Myocyte (in vitro differentiated cells): ENCODE data around the gene MYO5C. TPM values are rescaled to one million over a fixed set of nuclear protein-coding genes. Genes with fewer than 3 reads are reported as not detected.
"Not testable (repeated sequence)": the region's sequence is repeated elsewhere in the genome, so short reads cannot be mapped to it uniquely, and the experiment has no call there.

Experiments
- DNase-seq: peaks from one replicate; pipeline ENCODE4 v3.0.0-alpha.2; 2012; ENCODE audit warnings: low read depth
- total RNA-seq: library from RNA; depleted of rRNA; stranded (reverse); fragments of >200 nt; gene quantifications from 2 replicates; pipeline ENCODE4 v1.2.3, GENCODE V29; 2014

The MYO5C gene
- total RNA-seq, 1 donor from 2014 or later: 0.64 TPM

DNA sequence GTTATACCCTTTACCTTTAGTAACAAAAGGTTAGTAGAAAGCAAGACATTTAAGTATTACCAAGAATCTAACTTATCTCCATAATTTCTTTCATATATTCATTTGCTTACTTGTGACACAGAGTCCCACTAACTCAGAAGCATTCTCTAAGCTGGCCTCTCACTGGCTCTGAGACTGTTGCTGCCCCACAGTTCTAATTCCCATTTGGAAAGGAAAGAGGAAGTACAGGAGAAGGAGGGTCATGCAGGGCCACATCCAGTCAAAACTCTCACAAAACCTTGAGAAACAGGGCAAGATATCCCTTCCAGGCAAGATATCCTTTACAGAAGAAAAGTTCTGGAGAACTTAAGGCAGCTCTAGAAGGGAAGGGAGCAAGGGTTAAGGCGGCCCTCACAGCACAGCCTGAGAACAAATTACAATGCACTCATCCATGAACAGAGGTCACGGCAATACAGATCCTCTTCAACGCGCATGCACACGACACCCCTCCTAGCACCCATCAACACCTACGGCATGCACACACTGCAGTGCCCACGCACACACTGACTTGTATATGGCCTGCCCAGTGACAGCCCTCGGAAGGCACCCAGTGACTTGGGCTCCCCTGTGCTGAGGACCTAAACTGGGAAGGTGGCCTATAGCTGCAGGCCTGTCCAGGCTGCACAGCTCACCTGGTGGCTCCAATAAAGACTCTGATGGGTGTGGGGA is 13.0 kb upstream of the MYO5C start:
- DNase-seq: no peak

DNA sequence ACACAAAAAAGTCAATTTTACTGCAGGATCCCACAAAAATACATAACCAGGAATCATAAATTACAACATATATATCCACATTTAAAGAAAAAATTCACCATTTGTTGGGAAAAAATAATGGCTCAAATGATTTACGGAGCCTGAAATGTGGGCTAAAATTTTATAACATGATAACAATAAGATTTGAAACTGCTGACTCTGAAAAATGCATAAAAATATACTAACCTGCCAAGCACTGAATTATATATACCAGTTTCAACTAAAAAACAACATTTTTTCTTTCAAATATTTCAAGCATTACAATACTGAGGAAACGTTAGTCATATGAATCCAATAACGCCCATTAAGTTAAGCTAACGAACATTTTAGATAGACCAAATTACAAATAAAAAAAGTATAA is 12.2 kb upstream of the MYO5C start:
- no peak for DNase-seq

DNA sequence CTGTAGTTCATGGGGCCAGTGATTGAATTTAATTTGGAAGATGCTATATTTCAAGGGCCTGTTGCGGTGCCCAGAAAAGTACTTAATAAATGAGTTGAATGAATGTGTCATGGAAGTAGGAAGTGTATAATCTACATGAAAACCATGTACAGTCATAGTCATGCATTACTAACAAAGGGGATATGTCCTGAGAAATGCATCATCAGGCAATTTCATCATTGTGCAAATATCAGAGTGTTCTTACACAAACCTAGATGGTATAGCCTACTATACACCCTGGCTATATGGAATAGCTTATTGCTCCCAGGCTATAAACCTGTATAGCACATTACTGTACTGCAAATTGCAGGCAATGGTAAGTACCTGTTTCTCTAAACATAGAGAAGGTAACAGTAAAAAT is 10.7 kb upstream of the MYO5C start:
- no peak for DNase-seq

DNA sequence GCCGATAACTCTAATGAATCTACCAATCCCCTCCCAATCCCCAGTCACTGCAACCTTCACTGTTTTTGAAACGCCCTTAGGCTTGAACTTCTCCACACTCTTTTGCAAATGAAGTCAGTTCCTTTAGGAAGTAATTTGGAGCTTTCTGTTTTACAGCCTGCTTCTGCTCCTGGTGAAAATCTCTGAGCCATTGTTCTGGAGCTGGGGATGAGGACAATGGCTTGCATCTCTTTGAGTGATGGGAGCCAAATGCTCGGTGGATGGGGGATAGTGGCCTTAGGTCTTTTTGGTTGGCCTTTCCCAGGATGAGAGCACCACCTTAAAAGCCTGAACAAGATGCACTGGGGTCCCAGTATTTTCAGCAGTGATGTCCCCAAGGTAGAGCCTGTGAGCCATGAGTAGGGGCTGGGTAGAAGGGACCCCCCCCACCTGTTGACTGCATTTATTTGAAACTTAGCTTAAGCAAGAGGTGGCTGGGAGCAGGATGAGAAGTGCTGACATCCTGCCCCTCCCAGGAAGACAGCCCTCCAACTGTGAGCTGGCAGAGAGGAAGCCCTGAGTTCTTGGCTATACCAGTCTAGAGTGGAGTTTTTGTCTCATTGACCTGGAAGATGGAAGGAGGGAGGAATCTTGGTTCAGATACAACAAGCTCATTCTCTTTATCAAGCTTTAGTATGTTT is 7.6 kb upstream of the MYO5C start:
- DNase-seq: no peak

DNA sequence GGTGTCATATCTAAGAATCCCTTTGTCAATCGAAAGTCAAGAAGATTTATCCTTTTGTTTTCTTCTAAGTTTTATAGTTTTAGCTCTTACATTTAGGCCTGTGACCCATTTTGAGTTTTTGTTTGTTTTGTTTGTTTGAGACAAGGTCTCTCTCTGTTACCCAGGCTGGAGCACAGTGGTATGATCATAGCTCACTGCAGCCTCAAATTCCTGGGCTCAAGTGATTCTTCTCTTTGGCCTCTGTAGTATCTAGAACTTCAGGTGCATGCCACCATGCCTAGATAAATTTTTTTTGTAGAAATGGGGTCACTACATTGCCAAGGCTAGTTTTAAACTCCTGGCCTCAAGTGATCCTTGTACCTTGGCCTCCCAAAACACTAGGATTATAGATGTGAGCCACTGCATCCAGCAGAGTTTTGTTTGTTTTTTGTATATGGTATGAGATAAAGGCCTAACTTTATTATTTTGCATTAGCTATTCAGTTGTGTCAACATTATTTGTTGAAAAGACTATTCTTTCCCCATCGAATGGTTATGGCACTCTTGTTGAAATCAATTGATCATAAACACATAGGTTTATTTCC is 5.8 kb upstream of the MYO5C start:
- DNase-seq: no peak

DNA sequence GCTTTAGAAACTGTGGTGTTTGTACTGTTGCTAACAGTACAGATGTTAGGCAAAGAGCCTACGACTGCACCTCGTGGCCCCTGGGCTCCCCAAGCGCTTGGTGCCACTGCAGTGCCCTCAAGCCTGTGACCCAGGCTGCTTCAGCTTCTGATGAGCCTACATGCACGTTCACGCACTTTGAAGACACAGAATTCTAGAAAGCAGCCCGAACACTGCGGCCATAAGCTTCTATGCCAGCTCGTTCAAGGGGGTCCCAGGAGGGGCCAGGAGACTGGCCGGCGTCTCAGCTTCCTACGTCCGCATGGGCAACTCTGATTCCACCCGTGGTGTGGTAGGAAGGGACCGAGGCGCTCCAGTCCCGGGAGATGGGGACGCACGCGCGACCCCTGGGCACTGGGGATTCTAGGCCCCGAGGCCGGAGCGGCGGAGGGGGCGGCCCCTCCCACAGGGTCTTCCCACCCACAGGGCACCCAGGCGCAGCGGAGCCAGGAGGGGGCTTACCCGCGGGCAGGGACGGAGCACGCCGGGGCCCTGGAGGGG is 653 bp downstream of the MYO5C start:
- no peak for DNase-seq

DNA sequence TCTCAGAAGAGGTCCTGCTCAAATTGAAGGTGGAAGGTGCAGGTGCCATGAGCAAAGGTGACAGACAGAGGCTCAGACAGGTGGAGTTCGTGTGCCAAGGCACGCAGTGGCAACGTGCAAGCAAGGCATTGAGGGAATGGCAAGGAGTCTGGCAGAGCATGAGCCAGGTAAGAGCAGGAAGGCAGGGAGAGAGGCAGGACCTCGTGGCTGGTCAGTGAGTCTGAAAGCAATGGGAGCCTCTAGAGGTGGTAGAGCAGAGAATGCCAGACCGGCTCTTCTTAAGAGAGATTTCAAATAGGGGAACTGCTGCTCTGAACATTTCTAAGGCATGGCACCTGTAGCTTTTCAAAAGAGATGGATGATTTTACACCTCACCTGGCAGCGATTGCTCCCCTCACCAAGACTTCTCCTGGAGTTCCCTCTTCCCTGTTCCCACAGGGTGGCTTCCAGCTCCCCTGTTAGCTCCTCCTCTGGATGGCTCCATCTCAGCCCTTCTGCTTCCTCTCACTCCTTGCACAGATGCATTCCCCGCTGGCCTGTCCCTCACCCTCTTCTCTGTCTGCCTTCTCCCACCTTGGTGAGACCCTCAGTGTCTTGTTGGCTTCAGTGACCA is 2.7 kb downstream of the MYO5C start:
- DNase-seq: no peak

DNA sequence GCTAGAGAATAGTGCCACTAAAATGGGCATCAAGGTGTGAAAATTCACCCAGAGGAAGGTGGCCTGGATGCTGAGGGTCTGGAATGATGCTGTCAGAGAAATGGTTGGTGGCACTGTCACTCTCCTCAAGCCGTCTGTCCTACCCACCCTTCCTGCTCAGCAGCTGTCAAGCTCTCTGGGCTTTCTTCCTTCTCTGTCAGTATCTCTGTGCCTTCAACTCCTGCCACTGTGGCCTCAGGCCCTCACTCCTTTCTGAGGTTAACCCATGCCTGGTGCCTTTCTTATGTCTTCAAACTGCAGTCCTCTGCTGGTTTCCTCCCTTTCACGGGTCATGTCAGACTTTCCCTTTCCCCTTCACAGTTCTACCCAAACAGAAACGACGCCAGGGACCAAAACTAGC is 4.4 kb downstream of the MYO5C start:
- DNase-seq: no peak

DNA sequence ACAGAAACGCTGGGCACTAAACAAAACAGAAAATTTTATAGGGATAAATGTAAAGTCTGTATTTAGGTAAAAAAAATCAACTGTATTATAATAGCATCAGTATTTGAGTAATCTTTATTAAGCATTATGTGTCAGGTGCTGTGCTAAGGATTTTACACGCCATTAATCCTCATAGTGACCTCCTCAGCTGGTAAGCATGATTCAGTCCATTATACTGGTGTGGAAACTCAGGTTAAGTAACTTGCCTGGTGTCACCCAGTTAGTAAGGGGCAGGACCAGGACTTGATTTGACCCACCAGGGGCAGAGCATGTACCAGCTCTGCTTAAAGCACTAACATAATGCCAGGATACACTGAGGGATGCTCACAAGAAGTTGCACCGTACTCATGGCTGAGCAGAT is 4.8 kb downstream of the MYO5C start:
- no peak for DNase-seq

DNA sequence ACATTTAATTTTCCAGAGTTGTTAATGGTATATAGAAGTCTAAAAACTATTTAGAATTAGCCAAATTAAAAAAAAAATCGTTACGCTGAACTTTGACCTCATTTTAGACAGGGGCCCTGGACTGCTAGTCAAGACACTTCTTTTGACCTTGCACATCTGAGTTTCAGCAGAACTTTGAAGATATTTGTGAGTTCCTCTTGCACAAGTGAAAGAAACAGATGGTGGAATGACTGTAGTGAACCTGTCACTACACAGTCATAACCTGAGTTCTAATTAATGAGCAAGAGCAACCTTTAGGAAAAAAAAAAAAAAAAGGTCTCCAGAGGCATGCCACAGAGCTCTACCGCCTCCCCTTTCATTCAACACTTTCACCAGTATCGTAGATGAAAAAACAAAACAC is 5.3 kb downstream of the MYO5C start:
- no peak for DNase-seq

DNA sequence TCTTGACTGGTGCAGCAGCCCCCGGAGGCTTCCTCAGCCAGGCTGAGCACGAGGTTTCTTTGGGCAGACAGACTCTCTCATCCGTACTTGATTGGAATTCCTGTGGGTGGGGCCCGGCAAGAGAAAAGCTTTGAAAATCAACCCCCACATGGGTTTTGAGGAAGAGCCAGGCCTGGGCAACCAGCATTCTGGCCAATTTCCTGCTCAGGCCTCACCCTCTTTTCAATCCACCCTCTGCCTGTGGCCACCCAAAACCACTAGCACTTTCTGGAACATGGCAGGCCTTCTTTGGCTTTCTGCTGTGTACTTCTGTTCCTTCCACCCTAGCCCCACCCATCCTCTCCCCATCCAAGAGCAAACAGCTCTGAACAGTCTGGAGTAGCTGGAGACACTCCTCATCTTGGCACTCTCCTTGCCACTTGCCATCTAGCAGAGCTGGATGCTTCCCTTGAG is 5.9 kb downstream of the MYO5C start:
- DNase-seq: peak; percentile 77

DNA sequence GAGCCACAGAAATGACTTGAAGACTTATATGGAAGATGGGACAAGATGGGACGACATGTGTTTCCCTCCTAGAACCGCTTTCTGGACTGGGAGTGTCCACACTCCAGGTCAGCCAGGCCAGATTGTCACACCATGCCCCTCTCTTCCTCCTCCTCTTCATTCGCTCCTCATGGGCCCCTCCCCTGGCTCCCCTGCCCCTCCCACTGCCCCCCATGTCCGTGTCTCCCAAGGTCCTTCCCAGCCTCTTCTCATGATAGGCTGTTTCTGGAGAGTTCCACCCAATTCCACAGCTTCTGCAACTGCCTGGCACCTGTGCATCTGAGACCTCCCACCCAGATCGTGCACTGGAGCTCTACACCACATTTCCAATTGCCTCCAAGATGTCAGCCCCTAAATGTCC is 6.6 kb downstream of the MYO5C start:
- DNase-seq: no peak

DNA sequence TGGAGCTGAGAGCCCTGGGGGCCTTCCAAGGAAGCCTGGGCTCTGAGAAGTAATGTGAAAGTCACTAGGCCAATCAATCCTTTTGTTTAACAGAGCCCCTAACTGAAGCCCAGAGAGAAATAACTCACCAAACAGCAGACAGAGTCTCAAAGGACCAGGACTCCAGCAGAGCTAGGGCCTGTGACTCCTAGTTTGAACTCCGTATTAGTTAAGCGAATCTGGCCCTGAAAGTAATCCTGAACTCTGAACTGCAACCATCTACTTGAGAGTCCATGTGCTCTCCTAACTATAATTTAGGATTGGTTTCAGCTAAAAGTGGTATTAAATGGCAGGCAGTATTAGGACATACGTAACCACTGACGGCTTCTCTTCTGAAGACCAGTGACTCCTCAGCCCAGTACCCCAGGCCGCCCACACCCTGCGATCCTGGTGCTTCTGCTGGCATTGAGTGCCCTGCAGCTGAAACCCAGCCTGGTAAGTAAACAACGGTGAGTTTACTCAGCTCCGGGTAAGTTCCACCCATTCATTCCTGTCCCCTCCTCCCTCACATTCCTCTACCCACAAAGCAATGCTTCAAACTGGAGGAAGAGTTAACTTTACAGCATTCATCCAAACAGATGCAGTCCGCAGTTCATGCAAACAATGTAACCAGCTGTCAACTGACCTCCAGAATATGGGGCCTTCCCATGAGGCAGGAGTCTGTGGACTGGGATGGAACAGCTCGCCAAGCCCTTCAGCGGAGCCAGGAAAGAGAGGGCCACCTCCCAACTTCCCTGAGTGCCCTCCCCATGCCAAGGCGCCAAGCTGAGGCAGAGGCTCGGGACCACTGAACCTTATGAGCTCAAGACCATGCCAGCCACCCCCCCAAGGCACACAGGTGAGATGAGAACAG is 7.3 kb downstream of the MYO5C start:
- DNase-seq: peak; percentile 56

DNA sequence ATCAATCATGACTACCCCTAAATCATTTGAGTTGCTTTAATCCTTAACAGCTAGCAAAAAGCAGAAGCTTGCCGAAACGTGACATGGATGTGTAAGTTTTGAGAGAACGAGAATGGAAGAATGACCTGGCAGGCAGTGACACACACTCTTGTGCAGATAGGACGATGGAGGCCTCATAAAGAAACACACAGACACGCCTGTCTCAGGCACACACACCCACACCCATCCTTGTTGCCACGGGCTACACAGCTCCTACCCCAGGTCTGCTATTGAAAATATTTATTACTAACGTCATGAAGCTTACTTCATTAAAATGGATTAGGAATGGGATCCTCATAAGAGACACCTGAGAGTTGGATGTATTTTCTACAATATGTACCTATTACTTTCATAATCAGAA is 8.5 kb downstream of the MYO5C start:
- no peak for DNase-seq

DNA sequence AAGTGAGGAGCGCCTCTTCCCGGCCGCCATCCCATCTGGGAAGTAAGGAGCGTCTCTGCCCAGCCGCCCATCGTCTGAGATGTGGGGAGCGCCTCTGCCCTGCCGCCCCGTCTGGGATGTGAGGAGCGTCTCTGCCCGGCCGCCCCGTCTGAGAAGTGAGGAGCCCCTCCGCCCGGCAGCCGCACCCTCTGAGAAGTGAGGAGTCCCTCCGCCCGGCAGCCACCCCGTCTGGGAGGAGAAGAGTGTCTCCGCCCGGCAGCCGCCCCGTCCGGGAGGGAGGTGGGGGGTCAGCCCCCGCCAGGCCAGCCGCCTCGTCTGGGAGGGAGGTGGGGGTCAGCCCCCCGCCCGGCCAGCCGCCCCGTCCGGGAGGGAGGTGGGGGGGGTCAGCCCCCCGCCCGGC is 9.7 kb downstream of the MYO5C start:
- DNase-seq: not testable (repeated sequence)

DNA sequence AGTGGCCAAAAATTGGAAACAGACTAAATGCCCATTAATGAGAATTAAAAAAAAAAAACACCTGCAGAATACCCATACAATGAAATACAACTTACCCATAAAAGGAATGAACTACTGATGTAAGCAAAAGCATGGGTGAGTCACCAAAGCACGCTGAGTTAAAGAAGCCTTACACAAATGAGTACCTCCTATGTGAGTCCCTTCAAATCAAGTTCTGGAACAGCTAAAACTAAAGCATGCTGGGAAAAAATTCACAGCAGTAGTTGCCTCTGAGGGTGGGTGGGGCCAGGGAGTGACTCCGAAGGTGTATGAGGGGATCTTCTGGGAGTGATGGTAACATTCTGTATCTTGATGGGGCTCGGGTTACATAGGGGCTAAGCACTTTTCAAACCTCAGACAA is 11.4 kb downstream of the MYO5C start:
- DNase-seq: no peak

DNA sequence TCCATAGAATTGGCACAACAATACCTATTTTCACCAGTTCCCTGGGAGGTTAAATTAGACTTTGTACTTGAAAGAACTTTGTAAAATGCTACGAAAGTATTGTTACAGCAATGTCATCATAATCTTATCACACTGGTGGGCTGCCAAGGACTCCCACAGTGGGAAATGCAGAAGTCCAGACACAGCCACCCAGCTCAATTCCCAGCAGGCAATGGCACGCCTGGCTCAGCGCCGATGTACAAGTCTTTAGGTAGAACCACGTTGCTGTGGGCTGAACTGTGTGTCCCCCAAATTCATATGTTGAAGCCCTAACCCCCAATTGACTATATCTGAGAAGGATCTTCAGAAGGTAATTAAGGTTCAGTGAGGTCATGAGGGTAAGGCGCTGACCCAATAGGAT is 12.3 kb downstream of the MYO5C start:
- DNase-seq: no peak

DNA sequence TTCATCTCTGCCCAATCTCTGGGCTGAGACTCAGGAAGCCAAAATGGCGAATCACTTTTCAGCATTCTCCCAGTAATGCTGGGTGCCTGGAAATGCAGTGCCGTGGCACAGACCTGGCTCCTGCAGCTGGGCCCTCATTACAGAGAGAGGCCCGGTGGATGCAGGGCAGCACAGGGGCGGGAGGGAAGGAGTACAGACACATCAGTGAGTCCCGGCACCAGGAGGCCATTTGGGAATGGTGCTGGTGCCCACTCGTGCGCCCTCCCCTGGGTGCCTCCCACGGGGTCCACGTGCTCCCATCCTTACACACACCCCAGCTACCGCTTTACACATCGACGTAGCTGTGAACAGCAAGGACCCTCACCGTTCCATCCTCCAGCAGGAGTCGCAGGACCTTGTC is 13.2 kb downstream of the MYO5C start:
- DNase-seq: no peak

DNA sequence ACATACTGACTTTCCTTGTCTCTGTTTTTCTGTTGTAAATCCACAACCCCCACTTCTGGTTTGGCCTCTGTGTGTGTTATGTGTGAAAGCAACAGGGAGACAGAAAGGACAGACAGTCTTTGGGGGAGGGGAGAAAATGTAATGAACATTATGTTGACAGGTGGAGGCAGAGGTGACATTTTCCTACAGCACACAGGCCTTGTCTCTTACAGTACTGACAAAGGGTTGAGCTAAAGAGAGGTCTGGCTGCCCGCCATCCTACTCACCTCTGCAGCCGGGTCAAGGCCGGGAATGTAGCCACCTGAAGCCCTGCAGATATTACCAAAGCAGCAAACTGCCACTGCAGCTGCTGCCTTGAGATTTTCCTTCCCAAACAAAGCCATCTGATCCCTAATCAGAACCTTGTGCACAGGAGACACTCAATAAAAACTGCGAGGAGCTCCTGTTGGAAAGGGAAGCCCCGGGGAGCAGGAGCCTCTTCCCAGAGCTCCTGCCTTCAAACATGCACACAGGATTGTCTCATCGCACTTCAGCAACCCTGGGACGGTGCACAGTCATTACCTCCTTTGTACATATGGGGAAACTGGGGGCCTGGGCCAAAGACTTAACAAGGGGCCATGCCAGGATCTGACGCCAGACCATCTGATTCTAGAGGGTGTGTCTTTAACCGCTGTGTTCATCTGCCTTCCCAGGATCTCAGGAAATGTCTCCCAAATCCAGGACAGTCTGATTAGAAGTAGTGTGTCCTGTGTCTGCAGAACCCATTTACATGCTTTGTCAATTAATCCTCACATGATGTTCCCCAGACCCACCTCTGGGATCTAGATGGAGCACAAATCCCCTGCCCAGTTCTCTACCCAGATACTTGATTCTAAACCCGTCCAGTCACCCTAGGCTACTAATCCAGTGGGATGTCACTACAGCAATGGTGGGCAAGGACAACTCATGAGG is 14.2 kb downstream of the MYO5C start:
- DNase-seq: no peak
